NCI-H526 treated with DMSO at 0.1 percent for 48 hours (cell line): ENCODE data around the gene ATG9B.
"Not testable (repeated sequence)": the region's sequence is repeated elsewhere in the genome, so short reads cannot be mapped to it uniquely, and the experiment has no call there.

Experiments
- DNase-seq: peaks from one replicate; lab custom pipeline; 2025; lab: John Stamatoyannopoulos, UW

ATG9B gene

GRCh38 chr7:151057989-151058780 is 33.9 kb upstream of the ATG9B start:
- DNase-seq: peak; percentile 99

- DNase-seq: no peak
These were observed 33.3 kb upstream of the ATG9B start, which contains the start of gene CDK5 for GRCh38 chr7:151057506-151057988. CDK5 (minus strand) TSS chr7:151057897; CDS start chr7:151057848, 49 bp downstream.

- DNase-seq: no peak
These were observed 32.6 kb upstream of the ATG9B start for GRCh38 chr7:151056666-151057505.

GRCh38 chr7:151056283-151056665 is 32.0 kb upstream of the ATG9B start:
- no peak for DNase-seq

- no peak for DNase-seq
These were observed 29.5 kb upstream of the ATG9B start for GRCh38 chr7:151053751-151054150.

- no peak for DNase-seq
These were observed 28.8 kb upstream of the ATG9B start for GRCh38 chr7:151053096-151053495.

GRCh38 chr7:151051108-151051507 is 26.8 kb upstream of the ATG9B start:
- no peak for DNase-seq

- no peak for DNase-seq
These were observed 24.7 kb upstream of the ATG9B start for GRCh38 chr7:151048911-151049463.

- DNase-seq: no peak
These were observed 23.9 kb upstream of the ATG9B start, which contains the start of gene ASIC3 for GRCh38 chr7:151047976-151048815. ASIC3 (plus strand) TSS chr7:151048531; CDS start chr7:151048886, 355 bp downstream.

GRCh38 chr7:151046603-151047573 is 22.6 kb upstream of the ATG9B start:
- DNase-seq: no peak

- DNase-seq: no peak
These were observed 21.7 kb upstream of the ATG9B start for GRCh38 chr7:151045967-151046366.

- no peak for DNase-seq
These were observed 21.0 kb upstream of the ATG9B start for GRCh38 chr7:151045262-151045661.

GRCh38 chr7:151043959-151044358 is 19.7 kb upstream of the ATG9B start:
- no peak for DNase-seq

- not testable (repeated sequence) for DNase-seq
These were observed 19.2 kb upstream of the ATG9B start for GRCh38 chr7:151043449-151043848.

- DNase-seq: no peak
These were observed 16.5 kb upstream of the ATG9B start for GRCh38 chr7:151040616-151041375.

GRCh38 chr7:151039850-151040548 is 15.7 kb upstream of the ATG9B start:
- DNase-seq: no peak

GRCh38 chr7:151038951-151039849 is 14.9 kb upstream of the ATG9B start:
- DNase-seq: no peak

GRCh38 chr7:151035902-151036301 is 11.6 kb upstream of the ATG9B start:
- DNase-seq: no peak
